Stimulated activated CD4-positive, alpha-beta T cell treated with anti-CD3 and anti-CD28 coated beads, Interleukin-2, amount 100 ng/mL, for 24 hours (primary cell): ENCODE results near the gene SKAP1.

Source experiments
- DNase-seq, 2 donors: peaks; one replicate each; pipeline ENCODE4 v3.0.0-alpha.2; 2020

The SKAP1 gene

GRCh38 chr17:48134912-48135480 is 295.0 kb downstream of the SKAP1 start:
- no peak for DNase-seq

GRCh38 chr17:48132385-48132784 is 297.6 kb downstream of the SKAP1 start:
- no peak for DNase-seq

- peak; percentile 38 to 60 for DNase-seq
Measured at GRCh38 chr17:48131216-48131824, 298.7 kb downstream of the SKAP1 start.

DNA sequence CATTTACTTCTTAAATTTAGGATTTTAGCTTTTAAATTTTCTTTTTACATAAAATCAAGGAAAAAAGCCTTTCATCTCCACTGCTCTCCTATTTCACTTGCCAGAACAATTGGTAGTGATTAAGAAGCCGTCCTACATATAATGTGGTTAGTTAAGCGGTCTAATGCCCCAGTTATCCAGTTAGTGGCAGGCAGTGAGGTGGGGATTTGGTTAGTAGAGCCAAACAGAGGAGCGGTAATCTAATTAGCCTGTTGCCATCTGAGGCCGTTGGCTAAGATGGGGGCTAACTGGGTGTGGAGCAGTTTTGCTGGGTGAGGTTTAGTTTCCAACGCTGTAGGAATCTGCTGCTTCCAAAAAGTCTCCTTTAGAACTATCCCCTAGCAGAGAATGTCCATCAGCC is 300.0 kb downstream of the SKAP1 start:
- DNase-seq = no peak

DNA sequence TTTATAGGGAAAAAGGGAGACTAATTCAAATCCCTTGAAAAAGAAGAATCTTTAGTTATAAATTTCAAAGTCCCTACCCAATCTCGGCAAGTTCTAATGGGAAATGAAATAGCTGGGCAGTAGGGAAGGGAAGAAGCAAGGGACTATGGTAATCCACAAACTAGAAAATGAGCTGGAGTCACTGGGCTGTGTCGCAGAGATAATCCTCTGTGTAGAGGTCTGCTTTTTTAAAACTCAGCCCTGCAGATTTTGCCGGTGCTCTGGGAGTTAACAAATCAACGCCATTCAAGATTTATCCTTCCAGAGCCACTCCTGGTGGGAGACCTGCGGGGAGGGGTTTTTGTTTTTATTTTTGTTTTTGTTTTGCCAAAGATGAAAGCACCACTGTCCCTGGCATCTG is 301.6 kb downstream of the SKAP1 start:
- DNase-seq = no peak

DNA sequence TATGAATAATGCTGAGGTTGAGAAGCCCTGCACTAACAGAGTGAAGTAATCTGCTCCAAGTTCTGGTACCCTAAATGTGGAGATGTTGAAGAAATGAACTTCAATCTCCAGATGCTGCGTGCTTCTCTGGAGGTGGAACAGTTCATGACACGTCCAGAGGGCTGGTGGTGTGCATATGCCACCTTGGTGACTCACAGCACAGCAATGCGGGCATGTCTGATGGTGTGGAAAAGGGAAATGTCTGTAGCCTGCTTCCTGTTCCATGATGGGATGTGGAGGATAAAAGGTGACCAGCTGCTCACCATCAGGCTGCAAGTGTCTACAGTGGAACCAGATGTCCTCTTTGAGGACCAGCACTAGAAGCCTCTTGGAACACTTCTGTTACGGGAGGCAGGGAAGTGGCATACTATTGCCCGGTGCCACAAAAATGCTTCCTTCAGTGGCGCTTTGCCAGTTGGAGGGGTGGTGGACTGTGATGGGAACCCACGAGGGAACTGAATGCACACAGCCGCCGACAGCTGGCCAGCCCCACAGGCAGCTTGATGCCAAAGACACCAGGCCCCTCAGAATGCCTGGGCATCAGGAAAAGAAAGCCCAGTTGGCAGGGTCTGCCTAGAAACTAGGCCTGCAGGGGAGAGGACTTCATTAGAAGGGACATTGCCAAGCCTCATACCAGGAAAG is 302.5 kb downstream of the SKAP1 start:
- DNase-seq = no peak

GRCh38 chr17:48126532-48126850 is 303.5 kb downstream of the SKAP1 start:
- DNase-seq = no peak

GRCh38 chr17:48125829-48126531 is 304.0 kb downstream of the SKAP1 start:
- DNase-seq = no peak

GRCh38 chr17:48123776-48124388 is 306.1 kb downstream of the SKAP1 start:
- no peak for DNase-seq

- DNase-seq = no peak
Measured at GRCh38 chr17:48123111-48123510, 306.9 kb downstream of the SKAP1 start.

DNA sequence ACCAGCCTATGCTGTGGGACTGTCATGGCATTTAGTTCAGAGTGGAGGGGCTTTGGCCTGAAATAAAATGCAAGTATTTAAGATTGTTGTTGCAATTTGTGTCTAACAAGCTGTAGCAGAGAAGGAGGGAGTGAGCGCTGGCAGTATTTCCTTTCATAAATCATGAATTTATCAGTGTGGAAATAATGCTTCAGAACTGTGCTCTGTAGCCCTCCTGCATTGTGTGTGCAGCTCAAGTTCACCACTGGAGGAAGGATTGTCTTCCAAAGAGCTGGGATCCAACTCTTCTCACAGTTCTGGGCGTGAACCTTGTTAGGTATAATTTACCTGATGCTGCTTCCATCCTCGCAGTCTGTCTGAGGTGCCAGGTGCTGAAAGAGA is 307.4 kb downstream of the SKAP1 start:
- DNase-seq = no peak

DNA sequence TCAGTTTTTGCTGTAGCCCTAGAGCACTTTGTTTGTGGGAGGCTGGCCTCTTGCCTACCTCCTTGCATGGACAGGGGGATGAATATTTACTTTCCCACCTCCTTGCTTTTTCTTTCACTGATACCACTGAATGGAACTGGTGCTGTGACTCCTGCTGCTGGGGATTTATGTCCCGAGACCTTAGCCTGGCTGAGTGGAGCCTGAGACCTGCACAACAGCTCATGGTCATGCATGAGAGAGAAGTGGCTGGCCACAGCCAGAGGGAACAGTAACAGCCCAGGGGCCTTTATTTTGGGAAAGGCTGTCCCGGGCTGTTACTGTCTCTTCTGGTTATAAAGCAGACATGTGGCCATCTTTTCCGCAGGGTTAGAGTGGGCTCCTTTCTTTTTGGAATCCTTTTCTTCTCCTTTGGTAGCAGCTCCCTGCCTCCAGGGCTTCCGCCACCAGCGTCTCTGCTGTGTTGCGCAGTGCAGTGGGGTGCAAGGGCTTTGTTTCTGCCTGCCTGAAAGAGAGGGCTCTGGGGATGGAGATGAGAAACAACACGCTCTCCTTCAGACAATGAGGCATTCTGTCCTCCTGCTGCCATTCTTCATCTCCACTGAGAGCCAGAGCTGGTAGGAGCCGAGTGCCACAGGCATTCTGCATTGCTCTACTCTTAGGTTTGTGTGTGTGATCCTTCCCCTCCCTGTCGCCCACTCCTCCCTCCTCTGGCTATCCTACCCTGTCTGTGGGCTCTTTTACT is 307.9 kb downstream of the SKAP1 start:
- no peak for DNase-seq

- DNase-seq = peak; percentile 27 to 37
Measured at GRCh38 chr17:48113201-48113676, 316.8 kb downstream of the SKAP1 start.

- DNase-seq = no peak
Measured at GRCh38 chr17:48111937-48112241, 318.1 kb downstream of the SKAP1 start.

DNA sequence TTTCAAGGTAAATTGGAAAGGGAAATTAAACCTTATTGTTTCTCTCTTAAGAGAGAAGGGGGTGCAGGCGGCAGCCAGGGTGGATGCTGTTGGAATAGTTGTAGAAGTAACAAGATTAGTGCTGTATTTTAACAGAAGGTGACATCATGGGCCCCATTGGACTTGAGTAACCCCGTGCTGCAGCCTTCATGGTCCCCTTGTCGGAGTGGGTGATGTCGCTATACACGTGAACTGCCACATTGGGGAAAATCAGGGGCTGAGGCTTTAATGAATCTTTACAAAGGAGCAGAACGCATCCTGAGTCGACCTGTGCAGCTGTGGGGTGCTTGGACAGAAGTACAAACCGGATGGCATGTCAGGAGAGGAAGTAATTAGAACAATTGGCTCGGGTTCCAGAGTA is 319.3 kb downstream of the SKAP1 start:
- no peak for DNase-seq

GRCh38 chr17:48107137-48108055 is 322.6 kb downstream of the SKAP1 start, which contains the start of gene SNX11:
Gene SNX11, plus strand, starts transcription at chr17:48107766. Its CDS starts 4,278 bp downstream, at chr17:48112044.
- DNase-seq = peak; percentile 94 to 95

- no peak for DNase-seq
Measured at GRCh38 chr17:48106802-48107136, 323.2 kb downstream of the SKAP1 start.

- no peak for DNase-seq
Measured at GRCh38 chr17:48104440-48104839, 325.6 kb downstream of the SKAP1 start.

DNA sequence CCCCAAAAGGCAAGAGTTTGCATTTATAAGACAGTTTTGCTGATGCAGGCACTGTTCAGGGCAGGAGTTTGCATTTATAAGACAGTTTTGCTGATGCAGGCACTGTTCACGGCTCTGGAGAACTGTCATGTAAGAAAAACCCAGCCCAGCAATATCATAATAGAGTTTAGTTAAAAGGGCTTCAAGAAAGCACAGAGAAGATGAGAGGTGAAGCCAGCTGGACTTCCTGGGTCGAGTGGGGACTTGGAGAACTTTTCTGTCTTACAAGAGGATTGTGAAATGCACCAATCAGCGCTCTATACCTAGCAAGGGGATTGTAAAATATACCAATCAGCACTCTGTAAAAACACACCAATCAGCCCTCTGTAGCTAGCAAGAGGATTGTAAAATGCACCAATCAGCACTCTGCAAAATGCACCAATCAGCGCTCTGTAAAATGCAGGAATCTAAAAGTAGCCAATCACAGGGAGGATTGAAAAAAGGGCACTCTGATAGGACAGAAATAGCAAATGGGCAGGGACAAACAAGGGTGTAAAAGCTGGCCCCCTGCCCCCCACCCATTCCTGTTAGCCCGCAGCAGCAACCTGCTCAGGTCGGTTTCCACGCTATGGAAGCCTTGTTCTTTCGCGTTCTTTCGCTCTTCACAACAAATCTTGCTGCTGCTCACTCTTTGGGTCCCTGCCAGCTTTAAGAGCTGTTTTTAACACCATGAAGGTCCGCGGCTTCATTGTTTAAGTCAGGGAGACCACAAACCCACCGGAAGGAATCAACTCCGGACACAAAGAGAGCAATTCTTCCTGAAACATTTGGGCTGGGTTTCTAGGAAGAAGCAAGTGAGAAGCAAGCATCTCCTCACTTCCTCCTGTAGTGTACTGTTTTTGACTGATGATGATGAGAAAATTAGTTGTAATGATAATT is 327.0 kb downstream of the SKAP1 start:
- peak in 1 of 2 donors; percentile 23 for DNase-seq

DNA sequence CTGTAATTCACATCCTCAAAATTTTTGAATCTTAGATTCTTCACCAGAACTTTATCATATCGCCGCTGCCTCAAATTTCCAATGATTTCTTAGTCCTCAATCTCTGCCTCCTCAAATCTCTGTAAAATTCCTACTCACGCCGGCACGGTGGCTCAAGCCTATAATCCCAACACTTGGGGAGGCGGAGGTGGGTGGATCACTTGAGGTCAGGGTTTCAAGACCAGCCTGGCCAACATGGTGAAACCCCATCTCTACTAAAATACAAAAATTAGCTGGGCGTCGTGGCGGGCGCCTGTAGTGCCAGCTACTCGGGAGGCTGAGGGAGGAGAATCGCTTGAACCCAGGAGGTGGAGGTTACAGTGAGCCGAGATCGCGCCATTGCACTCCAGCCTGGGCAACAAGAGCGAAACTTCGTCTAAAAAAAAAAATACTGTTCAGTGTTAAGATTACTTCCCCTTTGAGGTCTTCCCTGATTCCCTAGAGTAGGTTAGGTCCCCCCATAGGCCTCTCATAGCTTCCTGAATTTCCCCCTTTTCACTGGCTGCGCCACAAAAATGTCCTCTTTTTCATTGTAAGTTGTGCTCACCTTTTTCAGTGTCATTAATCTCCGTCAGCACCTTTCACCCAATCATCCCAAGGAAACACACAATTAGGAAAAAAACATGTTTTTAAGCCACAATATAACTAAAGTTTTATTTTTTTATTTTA is 327.8 kb downstream of the SKAP1 start:
- no peak for DNase-seq
